ENCODE results near the gene TM9SF4. TPM values are rescaled to one million over a fixed set of nuclear protein-coding genes. Genes with fewer than 3 reads are reported as not detected.

TM9SF4 gene
- total RNA-seq, 2 experiments from 2014 or later = 22.4 to 24.5 TPM

- H3K9me3 Mint-ChIP-seq = no peaks in the 10 kb centered on the region
- peaks cover 17% of the 10 kb centered on the region for H3K27me3 Mint-ChIP-seq
- POLR2A ChIA-PET = no interaction called here
- no peak for DNase-seq
- TF ChIP-seq CTCF (IDR thresholded peaks at IDR 0.05) = no peak
- H3K4me3 Mint-ChIP-seq = no peak overlapping the region
- Histone ChIP-seq H3K27ac (ENCODE audit: low read depth in 1 of 2, low read length in 2 of 2) (no peak overlapping the region), H3K27me3 (ENCODE audit: control insufficient read depth in 1 of 2, insufficient read depth in 2 of 2, low read length in 2 of 2) (peaks cover 0 to 5% of the 10 kb centered on the region in 2 experiments), H3K4me3 (ENCODE audit: low read length) (no peak overlapping the region), H3K4me1 (ENCODE audit: insufficient read depth, low read length) (no peaks in the 10 kb centered on the region), H3K9me3 (ENCODE audit: control insufficient read depth in 1 of 2, insufficient read depth in 1 of 2, low read length in 2 of 2) (no peaks in the 10 kb centered on the region), H3K36me3 (ENCODE audit: insufficient read depth, low read length) (no peaks in the 10 kb centered on the region)
- intact Hi-C loops (cut with DNase I, micrococcal nuclease) = no loop called here
- CTCF ChIA-PET = no interaction called here
- ATAC-seq (ENCODE audit: poor library complexity) = no peak
- H3K36me3 Mint-ChIP-seq (ENCODE audit: low read depth) = no peaks in the 10 kb centered on the region
- H3K4me1 Mint-ChIP-seq (ENCODE audit: low read depth) = no peaks in the 10 kb centered on the region
- H3K27ac Mint-ChIP-seq = no peak overlapping the region
Observed at GRCh38 chr20:32077190-32077589, 32.3 kb upstream of the TM9SF4 start.

- CTCF ChIA-PET = no interaction called here
- no peak overlapping the region for H3K4me3 Mint-ChIP-seq
- Histone ChIP-seq H3K27ac (ENCODE audit: low read depth in 1 of 2, low read length in 2 of 2) (no peak overlapping the region), H3K4me1 (ENCODE audit: insufficient read depth, low read length) (no peaks in the 10 kb centered on the region), H3K36me3 (ENCODE audit: insufficient read depth, low read length) (no peaks in the 10 kb centered on the region), H3K4me3 (ENCODE audit: low read length) (no peak overlapping the region), H3K27me3 (ENCODE audit: control insufficient read depth in 1 of 2, insufficient read depth in 2 of 2, low read length in 2 of 2) (peaks cover 0 to 5% of the 10 kb centered on the region in 2 experiments), H3K9me3 (ENCODE audit: control insufficient read depth in 1 of 2, insufficient read depth in 1 of 2, low read length in 2 of 2) (no peaks in the 10 kb centered on the region)
- H3K27me3 Mint-ChIP-seq = peaks cover 28% of the 10 kb centered on the region
- TF ChIP-seq CTCF (IDR thresholded peaks at IDR 0.05) = no peak
- ATAC-seq (ENCODE audit: poor library complexity) (no peak), DNase-seq (no peak)
- H3K9me3 Mint-ChIP-seq = no peaks in the 10 kb centered on the region
- H3K36me3 Mint-ChIP-seq (ENCODE audit: low read depth) = no peaks in the 10 kb centered on the region
- POLR2A ChIA-PET = no interaction called here
- no peak overlapping the region for H3K27ac Mint-ChIP-seq
- no peaks in the 10 kb centered on the region for H3K4me1 Mint-ChIP-seq (ENCODE audit: low read depth)
- intact Hi-C loops (cut with DNase I, micrococcal nuclease) = no loop called here
Observed at GRCh38 chr20:32078322-32078721, 31.2 kb upstream of the TM9SF4 start.

GRCh38 chr20:32078791-32079190 lies 30.7 kb upstream of the TM9SF4 start:
- CTCF ChIA-PET = no interaction called here
- no peaks in the 10 kb centered on the region for H3K9me3 Mint-ChIP-seq

More at GRCh38 chr20:32078791-32079190, 30.7 kb upstream of the TM9SF4 start:
- no peak overlapping the region for H3K27ac Mint-ChIP-seq
- H3K4me3 Mint-ChIP-seq = no peak overlapping the region
- Histone ChIP-seq H3K4me1 (ENCODE audit: insufficient read depth, low read length) (no peaks in the 10 kb centered on the region), H3K27me3 (ENCODE audit: control insufficient read depth in 1 of 2, insufficient read depth in 2 of 2, low read length in 2 of 2) (peaks cover 0 to 6% of the 10 kb centered on the region in 2 experiments), H3K36me3 (ENCODE audit: insufficient read depth, low read length) (no peaks in the 10 kb centered on the region), H3K27ac (ENCODE audit: low read depth in 1 of 2, low read length in 2 of 2) (no peak overlapping the region), H3K4me3 (ENCODE audit: low read length) (no peak overlapping the region), H3K9me3 (ENCODE audit: control insufficient read depth in 1 of 2, insufficient read depth in 1 of 2, low read length in 2 of 2) (no peaks in the 10 kb centered on the region)
- no peak for TF ChIP-seq CTCF (IDR thresholded peaks at IDR 0.05)
- ATAC-seq (ENCODE audit: poor library complexity) (no peak), DNase-seq (no peak)
- intact Hi-C loops (cut with DNase I, micrococcal nuclease) = no loop called here
- POLR2A ChIA-PET = no interaction called here
- H3K27me3 Mint-ChIP-seq = peaks cover 31% of the 10 kb centered on the region
- no peaks in the 10 kb centered on the region for H3K4me1 Mint-ChIP-seq (ENCODE audit: low read depth)
- H3K36me3 Mint-ChIP-seq (ENCODE audit: low read depth) = no peaks in the 10 kb centered on the region

All from CD4-positive, alpha-beta T cell (primary cell).